T-cell (primary cell): ENCODE measurements around the gene RUFY3. TPM values are rescaled to one million over a fixed set of nuclear protein-coding genes. Genes with fewer than 3 reads are reported as not detected.

ENCODE experiments used
- ATAC-seq, 4 experiments: fragments of 200-7000 bp in 3 of 4; fragments of 150-1000 bp in 1 of 4; cut with Tn5 transposase; replicated peaks in 1 of 4; 1 replicate in 3 of 4; 2 replicates in 1 of 4; pipeline ENCODE4 v1.10.0; 2021; ENCODE audit warnings: moderate library complexity in 3 of 4, mild to moderate bottlenecking in 2 of 4, moderate number of reproducible peaks in 1 of 4
- CTCF ChIA-PET, 2 donors: fragments of 300-600 bp; sonication (Branson Sonifier 250); formaldehyde crosslinking; loops; one replicate each; lab custom pipeline; 2022; ENCODE audit warnings: antibody characterized with exemption in 2 of 2; lab: Charles Lee
- POLR2A ChIA-PET, 2 donors: fragments of 300-600 bp; sonication (Branson Sonifier 250); formaldehyde crosslinking; loops; one replicate each; lab custom pipeline; 2022; ENCODE audit warnings: antibody characterized with exemption in 2 of 2; lab: Charles Lee
- DNase-seq, 35 experiments: peaks; one replicate each; pipeline versions ENCODE4 v3.0.0 to v3.0.0-alpha.2; 2013 to 2023
- H3K27ac ChIP-seq: one replicate; pipeline ENCODE4 v1.5.1; 2013; ENCODE audit warnings: low read length
- H3K27me3 ChIP-seq, 2 experiments: replicated peaks in 1 of 2; 1 replicate in 1 of 2; 2 replicates in 1 of 2; pipeline versions ENCODE4 v1.6.1 to v1.7.0; 2013; ENCODE audit warnings: low read length in 1 of 2, mixed read lengths in 1 of 2; ENCODE audit not compliant: control insufficient read depth in 2 of 2, insufficient read depth in 2 of 2; ENCODE audit errors: extremely low read depth in 1 of 2
- H3K36me3 ChIP-seq, 2 donors: 1 replicate in 1 of 2; 2 replicates in 1 of 2; pipeline versions ENCODE4 v1.6.1 to v1.7.0; 2013; ENCODE audit warnings: low read length in 1 of 2; ENCODE audit not compliant: control insufficient read depth in 2 of 2, insufficient read depth in 1 of 2; ENCODE audit errors: extremely low read depth in 1 of 2
- H3K4me1 ChIP-seq, 2 experiments: 1 replicate in 1 of 2; 2 replicates in 1 of 2; pipeline versions ENCODE4 v1.6.1 to v1.7.0; 2013; ENCODE audit warnings: low read length in 2 of 2, mixed read lengths in 1 of 2; ENCODE audit not compliant: insufficient read depth in 2 of 2, control insufficient read depth in 1 of 2; ENCODE audit errors: extremely low read depth in 1 of 2
- H3K4me3 ChIP-seq, 2 donors: 1 replicate in 1 of 2; 2 replicates in 1 of 2; pipeline versions ENCODE4 v1.5.1 to v1.7.0; 2013; ENCODE audit warnings: mild to moderate bottlenecking in 2 of 2, low read length in 1 of 2, moderate library complexity in 1 of 2; ENCODE audit not compliant: control insufficient read depth in 1 of 2; ENCODE audit errors: extremely low read depth in 1 of 2
- H3K9me3 ChIP-seq: 2 replicates; pipeline ENCODE4 v1.7.0; 2013
- H3K27ac Mint-ChIP-seq, 2 donors: one replicate each; pipeline ENCODE4 v1.8.0; 2020 to 2021; ENCODE audit warnings: mild to moderate bottlenecking in 2 of 2, mixed read lengths in 2 of 2
- H3K27me3 Mint-ChIP-seq, 2 donors: one replicate each; pipeline ENCODE4 v1.8.0; 2021 to 2022; ENCODE audit warnings: mixed read lengths in 2 of 2
- H3K36me3 Mint-ChIP-seq: one replicate; pipeline ENCODE4 v1.8.0; 2021; ENCODE audit warnings: mixed read lengths
- H3K4me1 Mint-ChIP-seq, 3 donors: one replicate each; pipeline ENCODE4 v1.8.0; 2020 to 2022; ENCODE audit warnings: mixed read lengths in 3 of 3, mild to moderate bottlenecking in 1 of 3
- H3K4me3 Mint-ChIP-seq, 3 donors: one replicate each; pipeline ENCODE4 v1.8.0; 2020 to 2022; ENCODE audit warnings: mild to moderate bottlenecking in 3 of 3, mixed read lengths in 3 of 3, moderate library complexity in 3 of 3
- H3K9me3 Mint-ChIP-seq, 3 donors: one replicate each; pipeline ENCODE4 v1.8.0; 2020 to 2022; ENCODE audit warnings: mixed read lengths in 3 of 3
- WGBS: methylation state at CpG from one replicate; pipeline ENCODE4 v1.1.5; 2013; ENCODE audit warnings: missing lambda C conversion rate; ENCODE audit not compliant: insufficient coverage; 5-methylcytosine and 5-hydroxymethylcytosine counted together
- total RNA-seq, 35 experiments: library from RNA in 6 of 35; stranded (reverse) in 6 of 35; fragments of 120-200 nt in 1 of 35; gene quantifications; one replicate each; pipeline versions ENCODE4 v1.2.1 to v1.2.4 and lab custom pipeline; 2013 to 2026

RUFY3 gene
- total RNA-seq, 5 donors from 2014 or later (not counting 1 experiment from before 2014, with no cell fraction given), result 29.8 to 34.1 (median 33.3) TPM

GRCh38 chr4:70772929-70773555 lies 51.3 kb downstream of the RUFY3 start:
- Histone ChIP-seq H3K36me3 (peaks cover 0 to 11% of the 10 kb centered on the region in 2 donors), H3K4me1 (peaks cover 0 to 4% of the 10 kb centered on the region in 2 experiments), H3K4me3 (no peak overlapping the region), H3K27me3 (no peaks in the 10 kb centered on the region), H3K27ac (no peak overlapping the region), H3K9me3 (no peaks in the 10 kb centered on the region)
- Mint-ChIP-seq H3K36me3 (peaks cover 25% of the 10 kb centered on the region), H3K27me3 (no peaks in the 10 kb centered on the region), H3K4me1 (peaks cover 3 to 7% (median 4%) of the 10 kb centered on the region in 3 donors), H3K4me3 (no peak overlapping the region), H3K27ac (no peak overlapping the region), H3K9me3 (no peaks in the 10 kb centered on the region)
- DNase-seq (no peak), ATAC-seq (no peak)
- WGBS, result no CpG with 5 or more reads among the region's 6 CpGs
- ChIA-PET CTCF (interaction anchor here in 1 of 2 donors (1.1 kb wide), 1 partner anchor 10 kb away, joined by 4 read pairs; no protein-coding TSS in a partner anchor), POLR2A (no interaction called here)

DNA sequence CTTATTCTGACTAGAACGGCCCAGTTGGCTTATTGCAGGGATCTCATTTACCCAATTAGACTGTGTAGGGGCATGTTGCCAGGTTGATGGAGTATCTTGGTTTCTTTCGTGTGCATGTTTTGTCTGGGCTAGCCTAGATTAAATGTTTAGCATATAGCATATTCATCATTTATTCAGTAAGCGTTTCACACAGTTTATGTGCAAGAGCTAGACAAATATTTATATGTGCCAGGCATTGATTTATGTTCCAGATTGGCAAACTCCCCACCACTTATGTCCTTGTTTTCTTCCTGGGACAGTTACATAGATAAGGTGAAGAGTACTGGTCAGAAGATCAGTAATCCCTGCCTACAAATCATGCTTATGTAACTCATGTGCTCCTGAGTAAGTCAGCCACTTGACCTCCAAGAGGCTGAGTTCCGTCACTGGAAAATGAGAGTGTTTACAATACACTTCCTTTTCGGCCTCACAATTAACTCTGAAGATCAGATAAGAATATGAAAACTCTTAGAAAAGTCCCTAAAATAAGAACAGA lies 57.2 kb downstream of the RUFY3 start:
- Mint-ChIP-seq H3K4me1 (no peaks in the 10 kb centered on the region), H3K4me3 (no peak overlapping the region), H3K36me3 (peaks cover 23% of the 10 kb centered on the region), H3K27ac (no peak overlapping the region), H3K9me3 (no peaks in the 10 kb centered on the region), H3K27me3 (no peaks in the 10 kb centered on the region)
- H3K4me3 ChIP-seq, result no peak overlapping the region
- no peaks in the 10 kb centered on the region for H3K4me1 ChIP-seq
- H3K9me3 ChIP-seq, result no peaks in the 10 kb centered on the region
- no peak for DNase-seq
- ChIA-PET POLR2A (interaction anchor here in 1 of 2 donors (0.7 kb wide), 1 partner anchor 1655 kb away, joined by 8 read pairs; no protein-coding TSS in a partner anchor), CTCF (interaction anchor here in 1 of 2 donors (0.7 kb wide), 2 partner anchors 11 to 84 kb away, joined by 4 to 10 read pairs; no protein-coding TSS in a partner anchor)
- H3K36me3 ChIP-seq, result peaks cover 0 to 5% of the 10 kb centered on the region in 2 donors
- H3K27ac ChIP-seq, result no peak overlapping the region
- 100% methylated on average over 1 of the region's 5 CpGs for WGBS
- H3K27me3 ChIP-seq, result no peaks in the 10 kb centered on the region
- ATAC-seq, result no peak

- no peaks in the 10 kb centered on the region for H3K4me1 ChIP-seq
- no CpG with 5 or more reads among the region's 4 CpGs for WGBS
- no peak overlapping the region for H3K4me3 Mint-ChIP-seq
- no peaks in the 10 kb centered on the region for H3K27me3 ChIP-seq
- no peak overlapping the region for H3K27ac Mint-ChIP-seq
- no peak for DNase-seq
- no peak overlapping the region for H3K27ac ChIP-seq
- ChIA-PET POLR2A (no interaction called here), CTCF (no interaction called here)
- no peak overlapping the region for H3K4me3 ChIP-seq
- H3K27me3 Mint-ChIP-seq, result no peaks in the 10 kb centered on the region
- peaks cover 0 to 17% of the 10 kb centered on the region in 2 donors for H3K36me3 ChIP-seq
- H3K9me3 ChIP-seq, result no peaks in the 10 kb centered on the region
- no peak for ATAC-seq
- H3K36me3 Mint-ChIP-seq, result peaks cover 44% of the 10 kb centered on the region
- H3K4me1 Mint-ChIP-seq, result no peaks in the 10 kb centered on the region
- H3K9me3 Mint-ChIP-seq, result no peaks in the 10 kb centered on the region
Observed at GRCh38 chr4:70783096-70783495, 61.3 kb downstream of the RUFY3 start.

DNA sequence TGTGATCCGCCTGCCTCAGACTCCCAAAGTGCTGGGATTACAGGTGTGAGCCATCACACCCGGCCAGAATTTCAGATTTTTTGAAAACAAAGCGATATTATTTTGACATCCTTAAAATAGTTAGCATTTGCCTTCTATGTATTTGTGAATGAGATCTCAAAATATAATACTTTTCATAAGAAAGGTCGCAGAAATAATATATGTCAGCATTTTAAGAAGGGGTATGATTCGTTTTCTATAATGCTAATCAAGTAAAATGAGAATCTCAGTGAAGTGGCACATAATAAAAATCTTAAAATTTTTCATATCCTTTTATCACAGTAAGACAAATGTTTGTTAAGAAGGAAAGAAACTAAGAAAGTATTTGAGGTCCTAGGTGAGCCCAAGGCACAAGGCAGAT lies 65.7 kb downstream of the RUFY3 start:
- no peak for ATAC-seq
- no peak overlapping the region for H3K27ac Mint-ChIP-seq
- no peak overlapping the region for H3K4me3 ChIP-seq
- no peak overlapping the region for H3K27ac ChIP-seq
- no peaks in the 10 kb centered on the region for H3K27me3 Mint-ChIP-seq
- no peaks in the 10 kb centered on the region for H3K4me1 Mint-ChIP-seq
- no peaks in the 10 kb centered on the region for H3K9me3 Mint-ChIP-seq
- H3K4me1 ChIP-seq, result no peaks in the 10 kb centered on the region
- DNase-seq, result no peak
- no peak overlapping the region for H3K4me3 Mint-ChIP-seq
- POLR2A ChIA-PET, result interaction anchor here in 1 of 2 donors (0.6 kb wide), 1 partner anchor 329 kb away, joined by 3 read pairs; no protein-coding TSS in a partner anchor
- H3K36me3 Mint-ChIP-seq, result peaks cover 50% of the 10 kb centered on the region
- H3K9me3 ChIP-seq, result no peaks in the 10 kb centered on the region
- H3K36me3 ChIP-seq, result peaks cover 0 to 22% of the 10 kb centered on the region in 2 donors
- WGBS, result no CpG with 5 or more reads among the region's 5 CpGs
- no peaks in the 10 kb centered on the region for H3K27me3 ChIP-seq
- CTCF ChIA-PET, result no interaction called here

- no peak overlapping the region for H3K27ac Mint-ChIP-seq
- WGBS, result no CpG with 5 or more reads among the region's 1 CpG
- ATAC-seq (no peak), DNase-seq (no peak)
- H3K9me3 Mint-ChIP-seq, result no peaks in the 10 kb centered on the region
- Histone ChIP-seq H3K9me3 (no peaks in the 10 kb centered on the region), H3K27me3 (no peaks in the 10 kb centered on the region), H3K27ac (no peak overlapping the region), H3K36me3 (peaks cover 4 to 22% of the 10 kb centered on the region in 2 donors), H3K4me1 (no peaks in the 10 kb centered on the region), H3K4me3 (no peak overlapping the region)
- H3K36me3 Mint-ChIP-seq, result peaks cover 56% of the 10 kb centered on the region
- no peaks in the 10 kb centered on the region for H3K4me1 Mint-ChIP-seq
- POLR2A ChIA-PET, result no interaction called here
- H3K27me3 Mint-ChIP-seq, result no peaks in the 10 kb centered on the region
- no peak overlapping the region for H3K4me3 Mint-ChIP-seq
- CTCF ChIA-PET, result no interaction called here
Observed at GRCh38 chr4:70788733-70789132, 67.0 kb downstream of the RUFY3 start.

- Histone ChIP-seq H3K27ac (no peak overlapping the region), H3K4me3 (no peak overlapping the region), H3K9me3 (no peaks in the 10 kb centered on the region), H3K36me3 (peaks cover 4 to 7% of the 10 kb centered on the region in 2 donors), H3K4me1 (no peaks in the 10 kb centered on the region), H3K27me3 (no peaks in the 10 kb centered on the region)
- ChIA-PET POLR2A (no interaction called here), CTCF (no interaction called here)
- no peak for ATAC-seq
- H3K36me3 Mint-ChIP-seq, result peaks cover 42% of the 10 kb centered on the region
- H3K9me3 Mint-ChIP-seq, result no peaks in the 10 kb centered on the region
- DNase-seq, result no peak
- 100% methylated on average over 6 of the region's 6 CpGs for WGBS
- no peak overlapping the region for H3K4me3 Mint-ChIP-seq
- no peaks in the 10 kb centered on the region for H3K4me1 Mint-ChIP-seq
- no peak overlapping the region for H3K27ac Mint-ChIP-seq
- no peaks in the 10 kb centered on the region for H3K27me3 Mint-ChIP-seq
Observed at GRCh38 chr4:70793626-70794025, 71.9 kb downstream of the RUFY3 start.
